ENCODE results near the gene LRCH2. TPM values are rescaled to one million over a fixed set of nuclear protein-coding genes. Genes with fewer than 3 reads are reported as not detected.

Gene LRCH2
- total RNA-seq, 4 donors from 2014 or later = 0.42 to 1.4 (median 0.44) TPM; not detected in 1

DNA sequence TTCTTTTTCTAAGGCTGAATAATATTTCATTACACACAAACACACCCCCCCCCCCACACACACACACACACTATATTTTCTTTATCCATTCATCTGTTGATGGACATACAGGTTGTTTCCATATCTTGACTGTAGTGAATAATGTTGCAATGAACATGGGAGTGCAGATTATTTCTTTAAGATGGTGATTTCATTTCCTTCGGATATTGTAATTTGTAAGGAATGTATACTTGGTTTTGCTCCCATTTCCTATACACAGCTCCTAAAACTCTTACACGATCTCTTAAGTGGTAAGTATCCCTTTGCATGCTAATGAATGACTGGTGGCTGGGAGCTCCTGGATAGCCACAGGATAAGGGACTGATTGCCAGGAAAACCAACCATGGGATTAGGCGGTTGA, 59.3 kb downstream of the LRCH2 start:
- Histone ChIP-seq H3K4me3 (no peak overlapping the region), H3K9me3 (no peaks in the 10 kb centered on the region), H3K36me3 (no peaks in the 10 kb centered on the region), H3K27me3 (no peaks in the 10 kb centered on the region), H3K4me1 (no peaks in the 10 kb centered on the region), H3K27ac (no peak overlapping the region)
- no peak for DNase-seq (ENCODE audit: low spot score in 2 of 2)
- 78% methylated on average over 3 of the region's 3 CpGs for WGBS
- no peak for TF ChIP-seq POLR2AphosphoS5 (IDR thresholded peaks at IDR 0.05)
- no peak for TF ChIP-seq EP300 (IDR thresholded peaks at IDR 0.05)
- TF ChIP-seq, protein P1, sequence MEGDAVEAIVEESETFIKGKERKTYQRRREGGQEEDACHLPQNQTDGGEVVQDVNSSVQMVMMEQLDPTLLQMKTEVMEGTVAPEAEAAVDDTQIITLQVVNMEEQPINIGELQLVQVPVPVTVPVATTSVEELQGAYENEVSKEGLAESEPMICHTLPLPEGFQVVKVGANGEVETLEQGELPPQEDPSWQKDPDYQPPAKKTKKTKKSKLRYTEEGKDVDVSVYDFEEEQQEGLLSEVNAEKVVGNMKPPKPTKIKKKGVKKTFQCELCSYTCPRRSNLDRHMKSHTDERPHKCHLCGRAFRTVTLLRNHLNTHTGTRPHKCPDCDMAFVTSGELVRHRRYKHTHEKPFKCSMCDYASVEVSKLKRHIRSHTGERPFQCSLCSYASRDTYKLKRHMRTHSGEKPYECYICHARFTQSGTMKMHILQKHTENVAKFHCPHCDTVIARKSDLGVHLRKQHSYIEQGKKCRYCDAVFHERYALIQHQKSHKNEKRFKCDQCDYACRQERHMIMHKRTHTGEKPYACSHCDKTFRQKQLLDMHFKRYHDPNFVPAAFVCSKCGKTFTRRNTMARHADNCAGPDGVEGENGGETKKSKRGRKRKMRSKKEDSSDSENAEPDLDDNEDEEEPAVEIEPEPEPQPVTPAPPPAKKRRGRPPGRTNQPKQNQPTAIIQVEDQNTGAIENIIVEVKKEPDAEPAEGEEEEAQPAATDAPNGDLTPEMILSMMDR (IDR thresholded peaks at IDR 0.05) = no peak
- TF ChIP-seq POLR2A (IDR thresholded peaks at IDR 0.05) = no peak

- no peaks in the 10 kb centered on the region for H3K36me3 ChIP-seq
- no peak overlapping the region for H3K4me3 ChIP-seq
- H3K27ac ChIP-seq = no peak overlapping the region
- no peaks in the 10 kb centered on the region for H3K4me1 ChIP-seq
- DNase-seq (ENCODE audit: low spot score in 2 of 2) = no peak
- TF ChIP-seq EP300 (IDR thresholded peaks at IDR 0.05) = no peak
- no peak for TF ChIP-seq POLR2A (IDR thresholded peaks at IDR 0.05)
- TF ChIP-seq, protein P1 (IDR thresholded peaks at IDR 0.05) = no peak
- TF ChIP-seq POLR2AphosphoS5 (IDR thresholded peaks at IDR 0.05) = no peak
- WGBS = 64% methylated on average over 9 of the region's 9 CpGs
- H3K27me3 ChIP-seq = no peaks in the 10 kb centered on the region
- no peaks in the 10 kb centered on the region for H3K9me3 ChIP-seq
Observed at GRCh38 chrX:115173181-115173580, 60.7 kb downstream of the LRCH2 start.

GRCh38 chrX:115147220-115147619, 86.7 kb downstream of the LRCH2 start:
- no peak for DNase-seq (ENCODE audit: low spot score in 2 of 2)
- no peak overlapping the region for H3K27ac ChIP-seq
- H3K27me3 ChIP-seq = no peaks in the 10 kb centered on the region
- H3K4me3 ChIP-seq = no peak overlapping the region
- no peaks in the 10 kb centered on the region for H3K36me3 ChIP-seq
- WGBS = 74% methylated on average over 1 of the region's 1 CpG
- no peaks in the 10 kb centered on the region for H3K4me1 ChIP-seq
- H3K9me3 ChIP-seq = no peaks in the 10 kb centered on the region
- TF ChIP-seq, protein P1 (IDR thresholded peaks at IDR 0.05) = peak in 1 of 2 donors; percentile 23
- no peak for TF ChIP-seq POLR2AphosphoS5 (IDR thresholded peaks at IDR 0.05)

- Histone ChIP-seq H3K9me3 (no peaks in the 10 kb centered on the region), H3K4me1 (no peaks in the 10 kb centered on the region), H3K27me3 (no peaks in the 10 kb centered on the region), H3K36me3 (no peaks in the 10 kb centered on the region), H3K27ac (no peak overlapping the region), H3K4me3 (no peak overlapping the region)
- no peak for DNase-seq (ENCODE audit: low spot score in 2 of 2)
- TF ChIP-seq POLR2A (IDR thresholded peaks at IDR 0.05) = no peak
- TF ChIP-seq EP300 (IDR thresholded peaks at IDR 0.05) = no peak
- TF ChIP-seq, protein P1 (IDR thresholded peaks at IDR 0.05) = no peak
- TF ChIP-seq POLR2AphosphoS5 (IDR thresholded peaks at IDR 0.05) = no peak
Observed at GRCh38 chrX:115142057-115142456, 91.8 kb downstream of the LRCH2 start.

DNA sequence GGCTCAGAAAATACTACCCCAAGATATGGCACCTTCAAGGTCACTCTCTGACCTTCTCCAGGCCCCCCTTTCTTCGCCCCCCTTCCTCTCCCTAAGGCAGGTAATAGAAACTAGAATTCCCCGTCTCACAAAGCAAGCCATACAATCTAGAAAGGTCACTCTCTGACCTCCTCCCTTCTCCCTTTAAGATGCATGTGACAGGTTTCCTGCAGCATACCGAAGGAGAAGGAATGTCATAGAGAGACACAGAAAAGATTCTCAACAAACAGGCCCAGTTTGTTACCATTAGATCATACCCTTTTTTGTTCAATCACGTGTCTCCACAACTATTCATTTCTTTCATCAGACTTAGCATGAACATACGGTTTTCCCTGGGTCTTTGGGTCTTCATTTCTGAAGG, 95.9 kb downstream of the LRCH2 start:
- 54% methylated on average over 5 of the region's 5 CpGs for whole genome bisulfite sequencing
- Histone ChIP-seq H3K36me3 (no peaks in the 10 kb centered on the region), H3K9me3 (no peaks in the 10 kb centered on the region), H3K27ac (no peak overlapping the region), H3K4me3 (no peak overlapping the region), H3K27me3 (no peaks in the 10 kb centered on the region), H3K4me1 (no peaks in the 10 kb centered on the region)
- no peak for TF ChIP-seq POLR2A (IDR thresholded peaks at IDR 0.05)
- TF ChIP-seq EP300 (IDR thresholded peaks at IDR 0.05) = no peak
- TF ChIP-seq, protein P1 (IDR thresholded peaks at IDR 0.05) = no peak
- no peak for TF ChIP-seq POLR2AphosphoS5 (IDR thresholded peaks at IDR 0.05)
- no peak for DNase-seq (ENCODE audit: low spot score in 2 of 2)

Data from suprapubic skin (tissue), 4 donors.